HepG2 (cell line): ENCODE data around the gene TIPRL. TPM values are rescaled to one million over a fixed set of nuclear protein-coding genes. Genes with fewer than 3 reads are reported as not detected.

ENCODE experiments used
- ATF7-NPFF ChIP-seq: sonication (generic); formaldehyde crosslinking; IDR thresholded peaks from 2 replicates; pipeline ENCODE4 v1.8.1; 2023; ENCODE audit warnings: mild to moderate bottlenecking, low read depth, missing genetic modification reagents, moderate library complexity
- BCLAF1 ChIP-seq: fragments of 450-650 bp; IDR thresholded peaks from 2 replicates; pipeline ENCODE4 v1.6.1; 2017; ENCODE audit warnings: mild to moderate bottlenecking
- CEBPB ChIP-seq: IDR thresholded peaks from 2 replicates; pipeline ENCODE4 v1.6.1; 2011; ENCODE audit warnings: low read depth, low read length, improper control_type of control experiment, borderline replicate concordance
- ELF3 ChIP-seq: IDR thresholded peaks from 2 replicates; pipeline ENCODE4 v1.6.1; 2016; ENCODE audit warnings: missing genetic modification reagents, missing compliant biosample characterization
- ELK4 ChIP-seq: sonication (generic); formaldehyde crosslinking; IDR thresholded peaks from 2 replicates; pipeline ENCODE4 v1.9.0; 2021; ENCODE audit warnings: missing genetic modification reagents, borderline replicate concordance
- FIP1L1 ChIP-seq: fragments of 200-400 bp; formaldehyde crosslinking; IDR thresholded peaks from 2 replicates; pipeline ENCODE4 v1.6.1; 2018; ENCODE audit warnings: low read depth, mild to moderate bottlenecking, low read length, moderate library complexity, borderline replicate concordance; ENCODE audit not compliant: insufficient read depth
- FLYWCH1 ChIP-seq: sonication (generic); formaldehyde crosslinking; IDR thresholded peaks from 2 replicates; pipeline ENCODE4 v1.8.1; 2023; ENCODE audit warnings: mild to moderate bottlenecking, missing genetic modification reagents
- HNRNPLL ChIP-seq: fragments of 200-400 bp; formaldehyde crosslinking; IDR thresholded peaks from 2 replicates; pipeline ENCODE4 v1.6.1; 2017; ENCODE audit warnings: mild to moderate bottlenecking, low read depth, low read length; ENCODE audit not compliant: poor library complexity, severe bottlenecking
- HOXA9 ChIP-seq: sonication (generic); formaldehyde crosslinking; IDR thresholded peaks from 2 replicates; pipeline ENCODE4 v1.8.1; 2022; ENCODE audit warnings: missing genetic modification reagents, mild to moderate bottlenecking, moderate library complexity, borderline replicate concordance
- IRF2 ChIP-seq: IDR thresholded peaks from 2 replicates; pipeline ENCODE4 v1.6.1; 2018; ENCODE audit warnings: missing genetic modification reagents, missing compliant biosample characterization
- JUNB ChIP-seq: sonication (generic); formaldehyde crosslinking; IDR thresholded peaks from 2 replicates; pipeline ENCODE4 v1.8.0; 2022; ENCODE audit warnings: missing genetic modification reagents, mild to moderate bottlenecking, borderline replicate concordance
- KDM3A ChIP-seq: IDR thresholded peaks from 2 replicates; pipeline ENCODE4 v1.6.1; 2018; ENCODE audit warnings: low read depth, missing compliant biosample characterization
- KLF12 ChIP-seq: sonication (generic); formaldehyde crosslinking; IDR thresholded peaks from 2 replicates; pipeline ENCODE4 v1.4.0; 2020; ENCODE audit warnings: missing genetic modification reagents, borderline replicate concordance
- NFE2L2 ChIP-seq: fragments of 150-350 bp; IDR thresholded peaks from 2 replicates; pipeline ENCODE4 v1.6.1; 2014; ENCODE audit warnings: low read length
- PAX8 ChIP-seq: sonication (generic); formaldehyde crosslinking; IDR thresholded peaks from 2 replicates; pipeline ENCODE4 v1.8.0; 2022; ENCODE audit warnings: mild to moderate bottlenecking, missing genetic modification reagents, borderline replicate concordance
- RFX1 ChIP-seq: fragments of 450-650 bp; IDR thresholded peaks from 2 replicates; pipeline ENCODE4 v1.6.1; 2017
- SMAD1 ChIP-seq: sonication (generic); formaldehyde crosslinking; IDR thresholded peaks from 2 replicates; pipeline ENCODE4 v1.4.0; 2020; ENCODE audit warnings: missing genetic modification reagents, low read depth, mild to moderate bottlenecking, borderline replicate concordance
- ZEB1 ChIP-seq: IDR thresholded peaks from 2 replicates; pipeline ENCODE4 v1.6.1; 2012; ENCODE audit warnings: mild to moderate bottlenecking, low read depth, inconsistent platforms; ENCODE audit not compliant: insufficient replicate concordance
- ZFP91 ChIP-seq: sonication (generic); formaldehyde crosslinking; IDR thresholded peaks from 2 replicates; pipeline ENCODE4 v1.9.0; 2022; ENCODE audit warnings: missing genetic modification reagents, mild to moderate bottlenecking, borderline replicate concordance
- ZKSCAN1 ChIP-seq: fragments of 150-350 bp; IDR thresholded peaks from 2 replicates; pipeline ENCODE4 v1.6.1; 2014; ENCODE audit warnings: low read length
- ZKSCAN8 ChIP-seq: IDR thresholded peaks from 2 replicates; pipeline ENCODE4 v1.6.1; 2016; ENCODE audit warnings: borderline replicate concordance, missing genetic modification reagents, missing compliant biosample characterization
- ZNF713 ChIP-seq: sonication (generic); formaldehyde crosslinking; IDR thresholded peaks from 2 replicates; pipeline ENCODE4 v1.4.0; 2020; ENCODE audit warnings: mild to moderate bottlenecking, missing genetic modification reagents
- ZNF782 ChIP-seq: sonication (generic); formaldehyde crosslinking; IDR thresholded peaks from 2 replicates; pipeline ENCODE4 v1.4.0; 2020; ENCODE audit warnings: missing genetic modification reagents, mild to moderate bottlenecking, borderline replicate concordance
- ZNF784 ChIP-seq: sonication (generic); formaldehyde crosslinking; IDR thresholded peaks from 2 replicates; pipeline ENCODE4 v1.5.1; 2020; ENCODE audit warnings: missing genetic modification reagents, mild to moderate bottlenecking, borderline replicate concordance
- ZNF841 ChIP-seq: sonication (generic); formaldehyde crosslinking; IDR thresholded peaks from 2 replicates; pipeline ENCODE4 v1.8.1; 2023; ENCODE audit warnings: missing genetic modification reagents, borderline replicate concordance
- polyA plus RNA-seq, 8 experiments: library from polyadenylated mRNA; depleted of rRNA in 3 of 8; stranded (reverse) in 7 of 8; unstranded in 1 of 8; fragments of >200 nt; fragmentation: Illumina TruSeq in 4 of 8; extraction: Trizol in 4 of 8; gene quantifications; 2 replicates each; pipeline versions ENCODE4 v1.2.1 to v1.2.3, GENCODE V29; 2011 to 2016; ENCODE audit warnings: low read depth in 4 of 8, missing spikeins in 1 of 8, mixed read lengths in 1 of 8; ENCODE audit not compliant: insufficient read depth in 1 of 8
- total RNA-seq, 5 experiments: library from RNA; depleted of rRNA; stranded (reverse); fragments of >200 nt; fragmentation: Illumina TruSeq; extraction: Trizol; gene quantifications; 2 replicates each; pipeline ENCODE4 v1.2.3, GENCODE V29; 2016; ENCODE audit warnings: low read depth in 1 of 5

Gene TIPRL
- total and polyA plus RNA-seq, 2 of the 13 experiments (the other 11 are each of a cell fraction or from before 2014, with no cell fraction given) = 10.1 to 22.8 TPM

- TF ChIP-seq ZNF784 (CRISPR knock-in tag) = no peak
- TF ChIP-seq NFE2L2 = no peak
- no peak for TF ChIP-seq KDM3A (CRISPR knock-in tag)
- no peak for TF ChIP-seq HNRNPLL
- TF ChIP-seq CEBPB = peak; percentile 99
- TF ChIP-seq JUNB (CRISPR knock-in tag) = no peak
- no peak for TF ChIP-seq FLYWCH1 (CRISPR knock-in tag)
- no peak for TF ChIP-seq PAX8
- no peak for TF ChIP-seq SMAD1 (CRISPR knock-in tag)
- no peak for TF ChIP-seq RFX1
- no peak for TF ChIP-seq ZFP91 (CRISPR knock-in tag)
- no peak for TF ChIP-seq ZNF841
- TF ChIP-seq ELK4 (CRISPR knock-in tag) = no peak
- TF ChIP-seq BCLAF1 = no peak
- TF ChIP-seq ZEB1 = no peak
- TF ChIP-seq ELF3 (CRISPR knock-in tag) = no peak
- TF ChIP-seq ZKSCAN1 = no peak
- TF ChIP-seq IRF2 (CRISPR knock-in tag) = peak; percentile 43; the same call in 1 of the 2 replicates
- no peak for TF ChIP-seq ATF7-NPFF (CRISPR knock-in tag)
- TF ChIP-seq FIP1L1 = no peak
- TF ChIP-seq HOXA9 (CRISPR knock-in tag) = no peak
- no peak for TF ChIP-seq KLF12 (CRISPR knock-in tag)
- no peak for TF ChIP-seq ZNF782 (CRISPR knock-in tag)
- TF ChIP-seq ZNF713 (CRISPR knock-in tag) = no peak
- peak; percentile 42; the same call in 1 of the 2 replicates for TF ChIP-seq ZKSCAN8 (CRISPR knock-in tag)
Measured at GRCh38 chr1:168202941-168203654, 24.3 kb downstream of the TIPRL start (continued).
